Measurements from ENCODE around the gene SLC9C1.

The SLC9C1 gene

DNA sequence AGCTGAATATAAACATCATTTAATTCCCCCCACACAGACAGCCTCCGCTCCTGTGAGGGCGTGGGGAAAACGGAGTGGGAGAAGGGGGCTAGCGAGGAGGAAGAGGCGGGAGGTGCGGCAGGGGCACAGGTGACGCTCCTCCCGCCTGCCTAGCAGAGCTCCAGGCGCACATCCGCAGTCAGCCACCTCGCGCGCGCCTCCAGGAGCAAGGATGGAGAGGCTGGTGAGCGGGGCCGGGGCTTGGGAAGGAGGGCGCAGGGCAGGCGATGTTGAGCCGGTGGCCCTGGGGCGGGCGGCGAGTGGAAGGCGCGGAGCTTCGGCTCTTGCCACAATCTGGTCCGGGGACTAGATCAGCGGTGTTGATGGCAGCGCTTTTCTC, 39.0 kb upstream of the SLC9C1 start, which contains the start of gene CD200:
TSS of gene CD200 (plus strand) at position 155 of the 379 bp plus-strand sequence. CDS start at position 212, 57 bp downstream.
- H3K4me3 ChIP-seq (ENCODE audit: low read length) = peak within 1 kb of the TSS; percentile 85
- no peak for TF ChIP-seq EZH2phosphoT487 (IDR thresholded peaks at IDR 0.05; ENCODE audit: borderline replicate concordance, low read length)
- TF ChIP-seq, protein P1, sequence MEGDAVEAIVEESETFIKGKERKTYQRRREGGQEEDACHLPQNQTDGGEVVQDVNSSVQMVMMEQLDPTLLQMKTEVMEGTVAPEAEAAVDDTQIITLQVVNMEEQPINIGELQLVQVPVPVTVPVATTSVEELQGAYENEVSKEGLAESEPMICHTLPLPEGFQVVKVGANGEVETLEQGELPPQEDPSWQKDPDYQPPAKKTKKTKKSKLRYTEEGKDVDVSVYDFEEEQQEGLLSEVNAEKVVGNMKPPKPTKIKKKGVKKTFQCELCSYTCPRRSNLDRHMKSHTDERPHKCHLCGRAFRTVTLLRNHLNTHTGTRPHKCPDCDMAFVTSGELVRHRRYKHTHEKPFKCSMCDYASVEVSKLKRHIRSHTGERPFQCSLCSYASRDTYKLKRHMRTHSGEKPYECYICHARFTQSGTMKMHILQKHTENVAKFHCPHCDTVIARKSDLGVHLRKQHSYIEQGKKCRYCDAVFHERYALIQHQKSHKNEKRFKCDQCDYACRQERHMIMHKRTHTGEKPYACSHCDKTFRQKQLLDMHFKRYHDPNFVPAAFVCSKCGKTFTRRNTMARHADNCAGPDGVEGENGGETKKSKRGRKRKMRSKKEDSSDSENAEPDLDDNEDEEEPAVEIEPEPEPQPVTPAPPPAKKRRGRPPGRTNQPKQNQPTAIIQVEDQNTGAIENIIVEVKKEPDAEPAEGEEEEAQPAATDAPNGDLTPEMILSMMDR (IDR thresholded peaks at IDR 0.05; ENCODE audit: low read depth, low read length, poor library complexity, severe bottlenecking) = no peak
- peaks cover 4% of the 10 kb centered on the region; the same call in 1 of the 2 replicates for H3K36me3 ChIP-seq (ENCODE audit: control insufficient read depth, low read length)
- H3K27ac ChIP-seq (ENCODE audit: low read depth, low read length) = 0 out of 2 replicates have a peak within 1 kb of the TSS, but pooled peaks have one; percentile 7
- no peaks in the 10 kb centered on the region for H3K9me3 ChIP-seq (ENCODE audit: control insufficient read depth, insufficient read depth, low read length)
- peaks cover 30% of the 10 kb centered on the region for H3K79me2 ChIP-seq (ENCODE audit: control insufficient read depth, low read length)
- no peaks in the 10 kb centered on the region; the same call in 1 of the 2 replicates for H3K27me3 ChIP-seq (ENCODE audit: control insufficient read depth, low read length)
- H3K9me2 ChIP-seq (replicated peaks; ENCODE audit: control insufficient read depth, low read length) = no peaks in the 10 kb centered on the region
- peaks cover 12% of the 10 kb centered on the region for H3F3A ChIP-seq (ENCODE audit: control insufficient read depth, insufficient read depth)
- H3K4me1 ChIP-seq (ENCODE audit: control insufficient read depth, low read length) = peaks cover 21% of the 10 kb centered on the region
- no peaks in the 10 kb centered on the region for H4K20me1 ChIP-seq (ENCODE audit: control insufficient read depth, insufficient read depth, low read depth, low read length)
- peak within 1 kb of the TSS; percentile 88 for H3K4me2 ChIP-seq (ENCODE audit: low read length)

DNA sequence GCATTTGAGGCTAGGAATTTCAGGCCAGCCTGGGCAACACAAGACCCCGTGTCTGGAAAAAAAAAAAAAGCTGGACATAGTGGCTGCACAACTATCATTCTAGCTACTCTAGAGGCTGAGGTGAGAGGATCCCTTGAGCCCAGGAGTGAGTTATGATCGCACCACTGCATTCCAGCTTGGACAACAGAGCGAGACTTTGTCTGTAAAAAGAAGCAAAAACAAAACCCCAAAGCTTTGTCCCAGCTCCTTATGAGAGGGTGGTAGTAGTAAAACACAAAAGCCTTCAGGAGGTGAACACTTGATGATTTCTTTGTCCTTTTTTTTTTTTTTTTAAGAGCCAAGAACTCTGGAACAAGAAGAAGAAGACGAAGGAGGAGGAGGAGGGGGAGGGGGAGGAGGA, 37.8 kb upstream of the SLC9C1 start:
- Histone ChIP-seq H3K4me2 (ENCODE audit: low read length) (peak overlapping the region; percentile 88), H3K27ac (ENCODE audit: low read depth, low read length) (no peak overlapping the region), H4K20me1 (ENCODE audit: control insufficient read depth, insufficient read depth, low read depth, low read length) (no peaks in the 10 kb centered on the region), H3K9me3 (ENCODE audit: control insufficient read depth, insufficient read depth, low read length) (no peaks in the 10 kb centered on the region), H3K4me1 (ENCODE audit: control insufficient read depth, low read length) (peaks cover 29% of the 10 kb centered on the region), H3K27me3 (ENCODE audit: control insufficient read depth, low read length) (no peaks in the 10 kb centered on the region; the same call in 1 of the 2 replicates), H3K9me2 (replicated peaks; ENCODE audit: control insufficient read depth, low read length) (no peaks in the 10 kb centered on the region), H3K79me2 (ENCODE audit: control insufficient read depth, low read length) (peaks cover 30% of the 10 kb centered on the region), H3K4me3 (ENCODE audit: low read length) (peak overlapping the region; percentile 85), H3K36me3 (ENCODE audit: control insufficient read depth, low read length) (peaks cover 4% of the 10 kb centered on the region; the same call in 1 of the 2 replicates), H3F3A (ENCODE audit: control insufficient read depth, insufficient read depth) (peaks cover 12% of the 10 kb centered on the region)
- no peak for TF ChIP-seq EZH2phosphoT487 (IDR thresholded peaks at IDR 0.05; ENCODE audit: borderline replicate concordance, low read length)
- TF ChIP-seq, protein P1 (IDR thresholded peaks at IDR 0.05; ENCODE audit: low read depth, low read length, poor library complexity, severe bottlenecking) = no peak

DNA sequence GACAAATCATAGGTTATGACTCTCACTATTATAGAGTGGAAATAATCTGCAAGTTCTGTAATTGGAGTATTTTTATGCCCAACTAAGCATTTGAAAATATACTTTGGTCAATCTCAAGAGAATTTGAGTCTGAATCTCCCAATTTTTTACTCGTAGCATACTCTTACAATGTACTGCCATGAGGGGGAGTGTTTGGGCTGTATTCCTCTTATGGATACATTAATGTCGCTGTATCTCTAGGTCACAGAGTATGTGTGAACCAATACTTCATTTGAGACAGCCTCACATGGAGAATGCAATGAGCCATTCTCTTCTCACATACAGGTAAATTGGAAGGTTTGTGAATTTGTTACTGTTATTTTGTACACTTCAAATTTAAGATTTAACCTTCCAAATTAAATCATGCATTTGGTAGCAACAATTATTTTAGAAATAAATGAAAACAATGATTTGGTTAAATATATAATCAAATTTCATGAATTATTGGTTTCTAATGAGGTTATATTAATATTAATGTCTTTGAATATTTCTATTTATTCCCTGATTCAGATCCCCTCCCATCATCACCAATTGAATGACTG, 33.4 kb upstream of the SLC9C1 start:
- no peaks in the 10 kb centered on the region for H4K20me1 ChIP-seq (ENCODE audit: control insufficient read depth, insufficient read depth, low read depth, low read length)
- H3K9me3 ChIP-seq (ENCODE audit: control insufficient read depth, insufficient read depth, low read length) = no peaks in the 10 kb centered on the region
- no peaks in the 10 kb centered on the region for H3K9me2 ChIP-seq (replicated peaks; ENCODE audit: control insufficient read depth, low read length)
- no peak overlapping the region; the same call in 1 of the 2 replicates for H3K4me2 ChIP-seq (ENCODE audit: low read length)
- peaks cover 14% of the 10 kb centered on the region for H3F3A ChIP-seq (ENCODE audit: control insufficient read depth, insufficient read depth)
- H3K27me3 ChIP-seq (ENCODE audit: control insufficient read depth, low read length) = no peaks in the 10 kb centered on the region
- no peak overlapping the region for H3K27ac ChIP-seq (ENCODE audit: low read depth, low read length)
- no peak for TF ChIP-seq EZH2phosphoT487 (IDR thresholded peaks at IDR 0.05; ENCODE audit: borderline replicate concordance, low read length)
- TF ChIP-seq, protein P1 (IDR thresholded peaks at IDR 0.05; ENCODE audit: low read depth, low read length, poor library complexity, severe bottlenecking) = peak; percentile 80
- H3K4me3 ChIP-seq (ENCODE audit: low read length) = no peak overlapping the region
- H3K36me3 ChIP-seq (ENCODE audit: control insufficient read depth, low read length) = no peaks in the 10 kb centered on the region
- H3K4me1 ChIP-seq (ENCODE audit: control insufficient read depth, low read length) = peaks cover 20% of the 10 kb centered on the region
- H3K79me2 ChIP-seq (ENCODE audit: control insufficient read depth, low read length) = no peaks in the 10 kb centered on the region

Measured in DOHH2 (cell line).